ENCODE data around the gene ERVMER34-1.

ERVMER34-1 gene, protein sequence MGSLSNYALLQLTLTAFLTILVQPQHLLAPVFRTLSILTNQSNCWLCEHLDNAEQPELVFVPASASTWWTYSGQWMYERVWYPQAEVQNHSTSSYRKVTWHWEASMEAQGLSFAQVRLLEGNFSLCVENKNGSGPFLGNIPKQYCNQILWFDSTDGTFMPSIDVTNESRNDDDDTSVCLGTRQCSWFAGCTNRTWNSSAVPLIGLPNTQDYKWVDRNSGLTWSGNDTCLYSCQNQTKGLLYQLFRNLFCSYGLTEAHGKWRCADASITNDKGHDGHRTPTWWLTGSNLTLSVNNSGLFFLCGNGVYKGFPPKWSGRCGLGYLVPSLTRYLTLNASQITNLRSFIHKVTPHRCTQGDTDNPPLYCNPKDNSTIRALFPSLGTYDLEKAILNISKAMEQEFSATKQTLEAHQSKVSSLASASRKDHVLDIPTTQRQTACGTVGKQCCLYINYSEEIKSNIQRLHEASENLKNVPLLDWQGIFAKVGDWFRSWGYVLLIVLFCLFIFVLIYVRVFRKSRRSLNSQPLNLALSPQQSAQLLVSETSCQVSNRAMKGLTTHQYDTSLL

DNA sequence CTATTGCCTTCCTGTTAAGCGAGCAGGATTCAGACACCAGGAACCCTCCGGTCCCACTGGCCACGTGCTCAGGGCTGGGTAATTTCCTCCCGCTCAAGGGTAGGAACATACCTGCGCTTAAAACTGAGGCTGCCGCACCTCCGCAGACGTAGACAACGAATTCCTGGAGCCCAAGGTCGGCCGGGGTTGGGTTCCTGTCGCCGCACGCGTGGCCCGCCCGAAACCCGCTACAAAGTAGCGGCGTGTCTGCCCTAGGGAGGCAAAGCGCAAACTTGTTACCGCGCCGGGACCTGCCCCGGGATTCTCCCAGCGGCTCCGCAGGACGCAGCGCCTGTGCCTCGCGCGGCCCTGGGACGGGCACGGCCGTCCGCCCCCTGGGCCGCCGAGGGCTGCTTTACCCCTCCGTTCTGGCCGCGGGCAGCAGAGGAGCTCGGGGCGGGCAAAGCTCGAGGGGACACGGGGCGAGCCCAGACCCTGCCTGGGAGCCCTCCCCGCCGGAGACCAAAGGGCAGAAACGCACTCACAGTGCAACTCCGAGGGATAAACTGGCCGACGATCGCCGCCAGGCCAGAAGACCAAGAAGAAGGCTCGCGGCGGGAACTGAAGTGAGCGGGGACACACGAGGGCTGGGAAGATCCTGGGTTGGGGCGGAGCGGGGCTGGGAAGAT is at the start of gene ERVMER34-1:
Gene ERVMER34-1, minus strand, starts transcription at position 607 of the 668 bp plus-strand sequence. CDS start 5,905 bp downstream, outside the sequence.
- no peak for DNase-seq (ENCODE audit: low read depth)

DNA sequence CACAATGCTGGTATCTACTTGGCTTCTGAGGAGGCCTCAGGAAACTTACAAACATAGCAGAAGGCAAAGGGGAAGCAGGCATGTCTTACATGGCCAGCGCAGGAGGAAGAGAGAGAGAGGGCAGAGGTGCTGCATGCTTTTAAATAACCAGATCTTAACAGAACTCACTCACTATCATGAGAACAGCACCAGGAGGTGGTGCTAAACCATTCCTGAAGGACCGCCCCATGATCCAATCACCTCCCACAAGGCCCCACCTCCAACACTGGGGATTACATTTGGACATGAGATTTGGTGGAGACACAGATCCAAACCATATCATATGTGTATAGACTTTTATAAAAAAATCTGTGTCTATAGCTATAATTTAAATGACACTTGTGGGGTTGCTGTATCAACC is 48.6 kb upstream of the ERVMER34-1 start:
- no peak for DNase-seq (ENCODE audit: low read depth)

DNA sequence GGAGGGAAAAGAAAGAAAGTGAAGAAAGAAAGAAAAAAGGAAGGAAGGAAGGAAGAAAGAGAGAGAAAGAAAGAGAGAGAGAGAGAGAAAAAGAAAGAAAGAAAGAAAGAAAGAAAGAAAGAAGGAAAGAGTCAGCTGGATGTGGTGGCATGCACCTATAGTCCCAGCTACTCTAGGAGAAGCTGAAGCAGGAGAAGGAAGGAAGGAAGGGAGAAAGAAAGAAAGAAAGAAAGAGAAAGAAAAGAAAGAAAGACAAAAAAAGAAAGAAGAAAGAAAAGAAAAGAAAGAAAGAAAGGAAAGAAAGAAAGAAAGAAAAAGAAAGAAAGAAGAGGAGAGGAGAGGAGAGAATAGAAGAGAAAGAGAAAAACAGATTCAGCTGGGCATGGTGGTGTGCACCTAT is 44.3 kb upstream of the ERVMER34-1 start:
- no peak for DNase-seq (ENCODE audit: low read depth)

DNA sequence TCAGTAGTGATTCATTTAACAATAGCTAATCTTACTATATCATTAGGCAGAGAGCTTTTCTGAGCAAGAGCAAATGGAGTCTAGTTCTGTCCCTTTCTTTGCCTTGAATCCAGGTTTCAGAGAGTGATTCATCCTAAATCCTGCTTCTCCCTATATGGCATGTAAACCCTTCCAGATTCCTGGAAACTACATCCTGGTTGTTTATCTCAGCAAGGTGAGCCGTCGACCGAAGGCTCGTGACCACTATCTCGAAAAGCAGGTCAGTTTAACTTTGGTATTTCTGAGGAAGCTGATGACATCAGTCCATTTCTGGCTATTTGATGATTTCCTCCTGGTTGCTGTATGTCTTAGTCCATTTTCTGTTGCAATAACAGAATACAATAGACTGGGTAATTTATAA is 40.7 kb upstream of the ERVMER34-1 start:
- DNase-seq (ENCODE audit: low read depth): no peak

DNA sequence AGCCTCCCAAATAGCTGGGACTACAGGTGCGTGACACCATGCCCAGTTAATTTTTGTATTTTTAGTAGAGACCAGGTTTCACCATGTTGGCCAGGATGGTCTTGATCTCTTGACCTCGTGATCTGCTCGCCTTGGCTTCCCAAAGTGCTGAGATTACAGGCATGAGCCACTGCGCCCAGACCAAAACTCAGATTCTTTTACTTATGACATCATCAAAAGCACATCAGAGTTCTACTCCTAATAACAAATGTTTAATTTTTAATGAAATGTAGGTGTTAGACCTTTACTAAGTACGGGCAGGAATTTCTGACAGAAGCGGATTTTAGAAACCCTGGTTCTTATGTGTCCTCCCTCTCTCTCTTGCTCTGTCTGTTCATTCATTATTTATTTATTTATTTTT is 38.5 kb upstream of the ERVMER34-1 start:
- DNase-seq (ENCODE audit: low read depth): no peak

DNA sequence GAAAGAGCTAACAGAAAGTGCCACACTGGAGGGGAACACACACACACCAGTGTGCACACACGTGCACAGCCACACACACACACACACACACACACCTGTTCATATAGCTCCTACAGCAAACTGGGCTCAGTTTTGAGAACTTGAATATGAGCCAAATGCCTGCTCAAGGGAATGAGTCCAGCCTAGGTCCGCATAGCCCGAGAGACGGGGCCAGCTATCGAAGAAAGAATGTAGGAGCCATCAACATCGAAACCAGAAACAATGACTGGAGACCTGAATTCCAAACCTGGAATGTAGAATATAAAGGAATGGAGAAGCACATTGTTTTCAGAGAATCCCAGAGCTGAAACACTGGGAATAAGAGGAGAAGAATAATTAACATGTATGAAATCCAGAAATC is 37.6 kb upstream of the ERVMER34-1 start:
- no peak for DNase-seq (ENCODE audit: low read depth)

DNA sequence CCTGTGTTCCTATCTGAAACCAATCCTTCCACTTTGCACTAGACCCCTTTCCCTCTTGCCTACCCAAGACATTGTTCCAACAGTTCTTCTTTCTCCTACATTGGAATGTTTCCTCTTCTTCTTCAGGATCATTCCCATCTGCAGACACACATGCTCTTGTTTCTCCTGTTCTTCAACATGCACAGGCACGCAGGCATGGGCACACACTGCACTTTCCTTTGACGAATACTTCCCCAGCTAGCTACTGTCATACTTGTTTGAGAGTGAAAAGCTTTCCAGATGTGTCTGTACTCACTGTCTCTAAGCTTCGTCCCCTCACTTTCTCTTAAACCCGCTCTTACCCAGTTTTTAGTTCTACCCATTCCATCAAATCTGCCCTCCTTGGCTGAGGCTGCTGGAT is 31.8 kb upstream of the ERVMER34-1 start:
- no peak for DNase-seq (ENCODE audit: low read depth)

DNA sequence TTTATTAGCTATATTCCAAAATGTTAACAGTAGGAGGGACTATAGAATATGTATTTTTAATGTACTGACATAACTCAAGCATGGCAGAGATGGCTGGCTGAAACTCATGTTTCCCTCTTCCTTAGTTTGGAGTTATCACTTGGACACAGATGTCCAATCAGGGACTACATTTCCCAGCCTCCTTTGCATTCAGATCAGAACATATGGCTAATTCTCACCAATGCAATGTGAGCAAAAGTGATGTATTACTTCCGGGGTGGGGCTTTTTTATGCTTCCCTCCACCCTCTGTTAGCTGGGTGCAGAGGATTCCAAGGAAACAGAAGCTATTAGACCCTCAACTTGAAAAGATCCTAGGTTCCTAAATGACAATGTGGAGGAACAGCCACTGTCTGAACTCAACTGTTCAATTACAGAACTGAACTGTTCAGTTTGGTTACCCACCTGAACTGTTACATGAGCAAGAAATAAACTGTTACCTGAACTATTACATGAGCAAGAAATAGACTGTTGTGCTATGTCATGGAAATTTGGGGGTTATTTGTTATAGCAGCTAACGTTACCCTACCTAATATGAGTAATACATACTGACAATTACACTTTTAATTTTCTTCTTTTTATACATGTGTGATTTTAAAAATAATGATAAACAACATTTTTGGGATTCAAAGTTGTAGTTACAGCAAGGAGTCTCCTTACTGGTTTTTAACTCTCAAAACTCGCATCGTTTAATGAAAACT is 29.6 kb upstream of the ERVMER34-1 start:
- no peak for DNase-seq (ENCODE audit: low read depth)

DNA sequence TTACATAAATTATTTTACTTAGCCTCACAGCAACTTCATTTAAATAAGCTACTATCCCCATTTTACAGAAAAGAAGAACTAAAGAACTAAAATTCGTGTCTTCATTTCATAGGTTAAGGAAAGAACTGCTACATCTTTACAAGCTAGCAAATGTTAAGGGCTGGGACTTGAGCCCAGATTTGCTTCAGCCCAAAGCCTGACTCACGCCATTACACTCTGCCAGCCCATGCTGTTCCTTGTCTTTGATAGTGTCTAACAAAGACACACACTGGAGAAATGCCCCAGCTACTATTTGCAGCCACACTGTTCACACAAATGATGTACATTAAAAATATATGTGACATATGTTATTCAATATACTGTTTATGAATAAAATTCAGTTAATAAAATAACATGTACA is 29.0 kb upstream of the ERVMER34-1 start:
- DNase-seq (ENCODE audit: low read depth): no peak

DNA sequence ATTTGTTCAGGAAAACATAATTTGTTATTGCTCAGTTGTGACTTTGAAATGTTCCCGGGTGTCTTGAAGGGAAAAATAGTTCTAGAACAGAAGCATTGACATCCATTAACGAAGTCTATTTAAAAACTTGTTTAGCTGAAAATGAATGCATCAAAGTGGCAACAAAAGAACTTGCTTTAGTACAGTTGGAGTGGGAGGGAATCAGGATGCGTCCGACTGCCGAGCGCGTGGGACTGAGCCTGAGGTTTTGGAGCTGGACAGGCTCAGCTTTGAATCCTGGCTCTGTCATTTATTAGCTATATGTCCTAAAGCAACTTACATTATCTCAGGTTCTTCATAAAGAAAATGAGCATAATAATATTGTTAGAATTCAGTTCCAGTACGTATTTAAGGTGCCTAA is 9.0 kb upstream of the ERVMER34-1 start:
- no peak for DNase-seq (ENCODE audit: low read depth)

DNA sequence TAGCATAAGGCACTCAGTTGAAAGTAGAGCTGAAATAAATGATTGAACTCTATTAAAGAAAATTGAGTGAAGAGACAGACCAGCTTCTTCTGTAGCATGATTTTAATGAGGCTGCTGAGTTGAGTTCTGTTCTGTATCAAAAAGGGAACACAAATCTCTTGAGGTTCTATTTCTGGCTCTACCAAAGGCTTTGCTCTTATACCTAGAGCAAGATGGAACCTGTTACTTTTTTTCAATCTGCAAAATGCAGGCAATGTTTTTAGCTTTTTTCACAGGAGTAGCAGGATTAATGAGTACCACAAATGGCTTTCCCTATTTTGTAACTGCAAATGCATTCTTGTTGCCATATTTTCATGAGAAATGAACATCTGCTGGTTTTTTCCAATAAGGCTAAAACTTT is 4.2 kb upstream of the ERVMER34-1 start:
- no peak for DNase-seq (ENCODE audit: low read depth)

DNA sequence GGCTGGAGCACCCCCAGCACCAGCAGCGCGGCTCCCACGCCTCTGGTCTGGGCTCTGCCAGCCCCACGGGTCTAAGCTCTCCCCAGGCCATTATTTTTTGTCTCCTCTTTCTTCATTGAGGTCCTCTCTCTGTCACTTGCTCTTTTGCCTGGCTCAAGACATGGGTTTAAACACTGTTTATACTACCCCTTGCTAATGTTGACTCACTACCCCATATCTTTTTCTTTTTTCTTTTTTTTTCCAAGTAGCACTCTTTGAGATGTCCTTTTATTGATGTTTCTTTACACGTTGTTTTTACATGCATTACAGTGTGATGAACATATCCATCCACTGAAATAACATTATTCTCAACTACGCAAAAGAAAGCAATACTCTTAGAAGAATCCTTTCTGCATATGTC is 1.7 kb upstream of the ERVMER34-1 start:
- no peak for DNase-seq (ENCODE audit: low read depth)

DNA sequence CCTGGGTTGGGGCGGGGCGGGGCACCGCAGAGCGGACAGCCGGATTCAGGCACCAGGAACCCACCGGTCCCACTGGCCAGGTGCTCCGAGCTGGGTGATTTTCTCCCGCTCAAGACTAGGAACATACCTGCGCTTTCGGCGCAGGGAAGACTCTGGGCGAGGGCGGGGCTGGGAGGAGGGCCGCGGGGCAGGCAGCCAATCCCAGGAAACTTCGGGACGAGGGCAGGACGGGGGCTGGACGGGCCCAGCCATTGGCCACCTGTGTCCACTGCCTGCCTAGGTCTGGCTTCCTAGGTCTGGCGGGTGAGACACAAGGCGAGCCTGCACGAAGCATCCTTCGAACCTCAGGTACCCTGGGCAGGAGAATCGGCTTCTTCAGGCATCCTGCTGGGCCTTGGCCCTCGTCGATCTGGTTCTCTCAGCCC is 274 bp upstream of the ERVMER34-1 start:
- no peak for DNase-seq (ENCODE audit: low read depth)

DNA sequence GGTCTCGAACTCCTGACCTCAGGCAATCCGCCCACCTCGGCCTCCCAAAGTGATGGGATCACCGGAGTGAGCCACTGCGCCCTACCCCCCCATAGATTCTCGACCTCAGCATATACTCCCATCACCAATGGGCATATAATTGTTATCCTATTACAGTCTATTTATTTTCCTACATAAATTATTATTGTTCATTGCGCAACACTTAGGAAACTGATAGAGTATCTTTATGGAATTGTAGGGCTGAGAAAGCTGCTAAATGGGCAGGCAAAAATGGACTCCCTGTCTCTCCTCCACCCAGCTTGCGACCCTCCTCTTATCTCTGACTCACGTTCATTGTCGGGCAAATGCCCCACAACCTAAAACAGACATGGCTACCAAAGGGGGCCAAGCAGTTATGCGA is 1.0 kb downstream of the ERVMER34-1 start:
- no peak for DNase-seq (ENCODE audit: low read depth)

DNA sequence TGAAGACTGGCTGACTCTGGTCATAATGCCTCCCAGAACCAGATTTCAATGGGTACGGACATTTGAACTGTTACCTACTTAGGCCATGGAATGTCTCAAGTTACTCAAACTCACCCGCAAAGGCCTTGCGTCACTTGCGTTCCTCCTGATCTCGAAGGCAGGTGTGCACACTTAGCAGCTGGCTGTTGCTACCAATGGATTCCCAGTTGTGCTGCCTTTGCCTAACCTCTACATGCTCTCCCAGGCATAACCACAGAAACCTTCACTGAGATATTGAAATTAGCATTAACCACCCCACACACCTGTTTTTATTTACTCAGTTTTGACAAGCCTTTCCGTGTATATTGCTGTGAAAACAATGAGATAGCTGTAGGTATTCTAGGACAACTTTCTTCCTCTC is 2.8 kb downstream of the ERVMER34-1 start:
- DNase-seq (ENCODE audit: low read depth): no peak

DNA sequence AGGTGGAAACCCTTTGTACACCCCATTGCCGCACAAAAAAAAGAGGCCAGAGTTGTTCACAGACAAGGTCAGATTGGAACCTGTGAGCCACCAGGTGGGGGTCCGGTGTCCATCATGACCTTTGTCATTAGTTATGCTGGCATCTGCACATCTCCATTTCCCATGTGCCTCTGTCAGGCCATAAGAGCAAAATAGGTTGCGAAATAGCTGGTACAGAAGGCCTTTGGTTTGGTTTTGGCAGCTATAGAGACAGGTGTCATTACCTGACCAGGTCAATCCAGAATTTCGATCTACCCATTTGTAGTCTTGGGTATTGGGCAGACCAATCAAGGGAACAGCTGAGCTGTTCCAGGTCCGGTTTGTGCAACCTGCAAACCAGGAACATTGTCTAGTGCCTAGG is 6.6 kb downstream of the ERVMER34-1 start:
- DNase-seq (ENCODE audit: low read depth): no peak

DNA sequence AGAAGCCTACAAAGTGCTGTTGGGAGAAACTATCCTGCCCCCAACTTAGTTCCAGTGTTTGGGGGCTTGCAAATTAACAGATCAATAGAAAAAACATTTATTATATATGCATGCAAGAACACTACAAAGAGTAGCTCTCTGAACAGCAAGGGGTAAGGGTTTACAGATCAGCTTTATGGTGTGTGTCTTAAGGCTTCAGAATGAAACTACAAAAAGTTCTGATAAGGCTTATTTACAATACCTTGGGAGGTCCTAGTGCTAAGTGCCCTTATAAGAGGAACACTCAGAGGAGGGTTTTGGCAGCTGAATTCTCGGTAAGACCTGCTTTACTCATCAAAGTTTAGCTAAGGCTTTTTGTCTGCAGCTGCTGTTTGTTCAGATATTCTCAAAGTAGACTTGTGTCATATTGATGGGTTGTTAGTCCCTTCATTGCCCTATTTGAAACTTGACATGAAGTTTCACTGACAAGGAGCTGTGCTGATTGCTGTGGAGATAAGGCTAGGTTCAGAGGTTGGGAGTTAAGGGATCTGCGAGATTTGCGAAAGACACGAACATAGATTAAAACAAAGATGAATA is 7.7 kb downstream of the ERVMER34-1 start:
- no peak for DNase-seq (ENCODE audit: low read depth)

DNA sequence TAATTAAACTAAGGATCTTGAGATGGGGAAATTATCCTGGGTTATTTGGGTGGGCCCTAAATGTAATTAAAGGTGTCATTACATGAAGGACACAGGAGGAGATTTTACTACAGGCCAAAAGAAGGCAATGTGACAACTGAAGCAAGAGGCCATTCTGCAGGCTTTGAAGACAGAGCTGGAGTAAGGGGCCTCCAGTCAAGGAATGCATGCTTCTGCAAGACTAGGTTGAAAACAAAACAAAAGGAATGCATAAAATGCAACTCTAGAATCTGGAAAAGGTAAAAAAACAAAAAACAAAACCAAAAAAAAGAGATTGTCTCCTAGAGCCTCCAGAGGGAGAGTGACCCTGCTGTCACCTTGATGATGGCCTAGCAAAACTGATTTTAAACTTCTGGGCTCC is 21.6 kb downstream of the ERVMER34-1 start:
- no peak for DNase-seq (ENCODE audit: low read depth)

DNA sequence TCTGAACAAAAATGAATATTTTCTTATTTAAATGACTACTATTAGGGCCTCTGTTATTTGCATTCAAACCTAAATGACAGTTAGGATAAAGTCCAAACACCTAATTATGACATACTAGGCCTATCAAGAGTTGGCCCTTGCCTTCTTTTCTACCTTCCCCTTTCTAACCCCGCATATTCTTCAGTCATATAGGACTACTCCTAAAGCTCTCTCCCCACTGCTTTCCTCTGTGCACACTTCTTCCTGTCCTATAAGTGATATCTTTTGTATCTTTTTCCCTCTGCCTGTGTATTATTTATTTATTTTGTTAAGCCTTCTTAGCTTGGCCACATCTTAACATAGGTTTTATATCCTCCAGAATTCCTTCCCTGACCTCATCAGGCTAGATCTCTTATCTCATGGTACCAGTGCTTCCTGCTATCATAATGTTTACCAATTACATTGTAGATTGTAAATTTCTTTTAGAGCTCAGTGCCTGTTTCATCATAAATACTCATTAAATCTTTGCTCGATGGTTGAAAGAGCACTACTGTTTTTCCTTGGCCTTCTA is 22.5 kb downstream of the ERVMER34-1 start:
- no peak for DNase-seq (ENCODE audit: low read depth)

DNA sequence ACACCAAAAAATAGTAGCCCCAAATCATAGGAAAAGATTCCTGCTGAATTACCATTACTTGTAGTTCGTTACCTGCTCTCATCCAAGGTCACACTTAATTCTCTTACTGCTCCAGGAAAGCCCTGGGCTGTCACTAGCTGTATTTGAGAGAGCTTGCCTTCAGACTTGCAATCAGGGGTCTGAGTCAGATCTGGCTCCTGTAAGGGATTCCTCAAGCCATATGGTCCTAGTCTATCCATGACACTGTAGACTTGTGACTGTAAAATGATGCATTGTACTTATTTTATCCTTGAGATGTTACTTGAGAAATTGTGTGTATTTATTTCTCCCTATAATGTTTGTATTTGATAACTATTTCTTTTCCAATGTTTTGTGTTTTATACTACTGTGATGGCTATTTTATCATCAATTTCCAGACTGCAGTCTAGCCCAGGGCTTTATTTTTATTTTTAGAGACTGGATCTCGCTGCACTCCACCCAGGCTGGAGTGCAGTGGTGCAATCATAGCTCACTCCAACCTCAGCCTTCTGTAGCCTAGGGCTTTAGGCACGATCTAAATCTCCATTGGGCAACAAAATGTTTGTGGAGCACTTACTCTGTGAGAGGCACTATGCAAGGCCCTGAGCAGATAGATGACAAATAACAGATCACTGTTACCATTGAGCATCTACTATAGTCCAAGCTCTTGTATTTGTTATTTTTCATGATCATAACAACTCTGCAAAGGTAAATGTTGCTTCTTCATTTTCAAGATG is 24.2 kb downstream of the ERVMER34-1 start:
- no peak for DNase-seq (ENCODE audit: low read depth)
